ENCODE measurements around the gene NKX1-2. TPM values are rescaled to one million over a fixed set of nuclear protein-coding genes. Genes with fewer than 3 reads are reported as not detected.

The NKX1-2 gene
- total RNA-seq, 1 donor from 2014 or later = not detected

DNA sequence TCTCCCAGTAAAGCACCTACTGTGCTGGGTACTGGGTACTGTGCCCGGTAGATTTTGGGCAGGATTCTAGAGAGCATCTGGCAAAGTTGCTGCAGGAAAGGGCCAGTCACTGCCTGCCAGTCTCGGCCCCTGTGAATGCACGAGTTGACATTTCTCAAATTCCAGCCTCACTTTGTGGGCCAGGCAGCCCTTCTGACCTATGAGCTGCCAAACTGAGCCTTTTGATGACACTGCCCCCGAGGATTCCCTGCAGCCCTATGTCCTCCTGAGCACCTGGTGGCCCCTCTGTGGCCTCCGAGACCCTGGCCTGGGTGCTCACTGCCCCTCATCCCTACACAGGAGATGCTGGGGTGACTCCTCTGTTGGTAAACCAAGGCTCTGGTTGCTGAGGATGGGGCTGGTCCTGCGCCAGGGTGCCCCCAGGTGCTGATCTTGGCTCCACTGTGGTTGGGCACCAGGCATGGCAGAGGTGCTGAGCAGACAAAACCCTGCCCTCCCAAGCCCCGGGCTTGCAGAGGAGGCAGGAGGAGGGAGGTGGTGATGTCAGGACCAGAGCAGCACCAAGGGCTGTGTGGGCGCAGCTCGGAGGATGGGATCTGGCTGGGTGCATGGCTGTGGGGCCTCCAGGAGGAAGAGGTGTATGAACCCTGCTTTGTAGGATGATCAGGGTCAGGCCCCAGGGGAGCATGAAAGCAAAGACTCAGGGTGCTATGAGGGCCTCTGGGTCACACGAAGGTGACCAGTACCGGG lies 28.0 kb upstream of the NKX1-2 start:
- no peak for DNase-seq
- no peaks in the 10 kb centered on the region for H3K9me3 Mint-ChIP-seq
- peaks cover 4% of the 10 kb centered on the region for H3K36me3 Mint-ChIP-seq (ENCODE audit: low read depth)
- intact Hi-C loops (cut with micrococcal nuclease) = no loop called here
- H3K4me3 Mint-ChIP-seq = no peak overlapping the region
- H3K27me3 Mint-ChIP-seq = no peaks in the 10 kb centered on the region
- ChIA-PET CTCF (no interaction called here), POLR2A (no interaction called here)
- H3K27ac Mint-ChIP-seq = no peak overlapping the region
- ATAC-seq (ENCODE audit: low read depth) = no peak
- TF ChIP-seq, protein P1, sequence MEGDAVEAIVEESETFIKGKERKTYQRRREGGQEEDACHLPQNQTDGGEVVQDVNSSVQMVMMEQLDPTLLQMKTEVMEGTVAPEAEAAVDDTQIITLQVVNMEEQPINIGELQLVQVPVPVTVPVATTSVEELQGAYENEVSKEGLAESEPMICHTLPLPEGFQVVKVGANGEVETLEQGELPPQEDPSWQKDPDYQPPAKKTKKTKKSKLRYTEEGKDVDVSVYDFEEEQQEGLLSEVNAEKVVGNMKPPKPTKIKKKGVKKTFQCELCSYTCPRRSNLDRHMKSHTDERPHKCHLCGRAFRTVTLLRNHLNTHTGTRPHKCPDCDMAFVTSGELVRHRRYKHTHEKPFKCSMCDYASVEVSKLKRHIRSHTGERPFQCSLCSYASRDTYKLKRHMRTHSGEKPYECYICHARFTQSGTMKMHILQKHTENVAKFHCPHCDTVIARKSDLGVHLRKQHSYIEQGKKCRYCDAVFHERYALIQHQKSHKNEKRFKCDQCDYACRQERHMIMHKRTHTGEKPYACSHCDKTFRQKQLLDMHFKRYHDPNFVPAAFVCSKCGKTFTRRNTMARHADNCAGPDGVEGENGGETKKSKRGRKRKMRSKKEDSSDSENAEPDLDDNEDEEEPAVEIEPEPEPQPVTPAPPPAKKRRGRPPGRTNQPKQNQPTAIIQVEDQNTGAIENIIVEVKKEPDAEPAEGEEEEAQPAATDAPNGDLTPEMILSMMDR (IDR thresholded peaks at IDR 0.05) = no peak
- H3K4me1 Mint-ChIP-seq = no peaks in the 10 kb centered on the region

DNA sequence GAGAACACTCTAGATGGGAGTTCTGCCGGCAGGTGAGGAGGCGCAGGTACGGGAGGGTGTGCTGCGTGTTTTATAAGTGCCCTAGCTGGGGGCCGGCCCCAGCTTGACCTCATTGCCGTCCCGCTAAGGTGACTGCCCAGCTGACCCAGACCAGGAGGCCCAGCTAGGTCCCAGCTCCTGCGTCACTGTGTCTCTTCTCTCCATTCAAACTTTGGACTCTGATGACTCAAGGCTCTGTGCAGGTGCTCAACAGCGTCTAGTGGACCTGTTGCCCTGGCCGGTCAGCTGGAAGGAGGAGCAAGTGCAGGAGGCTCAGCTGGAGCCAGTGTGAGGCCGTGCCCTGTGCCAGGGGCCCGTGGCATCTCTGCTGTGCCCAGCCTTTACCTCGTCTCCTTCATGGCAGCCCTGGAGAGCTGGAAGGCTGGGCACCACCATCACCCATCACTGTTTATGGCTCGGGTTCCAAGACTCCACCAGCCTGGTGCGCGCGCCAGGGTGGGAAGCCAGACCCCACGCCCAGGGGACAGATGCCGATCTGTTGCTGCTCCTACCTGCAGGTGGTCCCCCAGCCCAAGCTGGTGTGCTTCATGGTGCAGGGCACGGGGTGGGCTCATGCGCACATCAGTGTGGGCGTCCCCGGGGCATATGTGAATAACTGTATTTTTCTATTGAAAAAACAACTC lies 26.3 kb upstream of the NKX1-2 start:
- no peak for DNase-seq
- H3K9me3 Mint-ChIP-seq = no peaks in the 10 kb centered on the region
- ChIA-PET POLR2A (no interaction called here), CTCF (no interaction called here)
- no peak overlapping the region for H3K4me3 Mint-ChIP-seq
- ATAC-seq (ENCODE audit: low read depth) = no peak
- H3K27ac Mint-ChIP-seq = no peak overlapping the region
- peaks cover 2% of the 10 kb centered on the region for H3K4me1 Mint-ChIP-seq
- TF ChIP-seq, protein P1 (IDR thresholded peaks at IDR 0.05) = no peak
- peaks cover 4% of the 10 kb centered on the region for H3K36me3 Mint-ChIP-seq (ENCODE audit: low read depth)
- intact Hi-C loops (cut with micrococcal nuclease) = no loop called here
- H3K27me3 Mint-ChIP-seq = no peaks in the 10 kb centered on the region

DNA sequence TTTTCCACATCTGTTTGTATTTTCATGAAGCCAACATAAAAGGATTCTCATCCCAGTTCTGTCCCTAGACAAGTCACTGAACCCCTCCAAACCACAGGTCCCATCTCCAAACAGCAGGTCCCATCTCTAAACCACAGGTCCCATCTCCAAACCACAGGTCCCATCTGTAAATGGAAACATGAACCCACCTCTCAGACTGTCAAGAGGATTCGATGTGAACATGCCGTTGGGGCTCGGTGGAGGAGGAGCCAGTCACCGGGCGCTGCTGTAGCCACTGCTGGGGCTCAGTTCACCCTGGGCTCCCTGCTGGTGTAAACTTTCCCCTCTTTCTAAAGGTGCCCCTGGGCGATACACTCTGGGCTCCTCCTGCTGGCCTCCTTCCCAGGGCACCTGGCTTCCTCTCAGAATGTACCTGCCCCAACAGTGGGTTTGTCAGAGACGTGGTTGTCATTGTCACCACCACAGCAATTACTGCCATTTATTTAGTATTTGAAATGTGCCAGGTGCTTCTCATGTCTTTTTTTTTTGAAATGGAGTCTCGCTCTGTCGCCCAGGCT lies 24.8 kb upstream of the NKX1-2 start:
- Mint-ChIP-seq H3K27ac (no peak overlapping the region), H3K27me3 (no peaks in the 10 kb centered on the region), H3K36me3 (ENCODE audit: low read depth) (peaks cover 8% of the 10 kb centered on the region), H3K4me3 (no peak overlapping the region), H3K4me1 (peaks cover 3% of the 10 kb centered on the region), H3K9me3 (no peaks in the 10 kb centered on the region)
- ChIA-PET POLR2A (interaction anchor here (0.6 kb wide), 1 partner anchor 38 kb away, joined by 4 read pairs; no protein-coding TSS in a partner anchor), CTCF (no interaction called here)
- TF ChIP-seq, protein P1 (IDR thresholded peaks at IDR 0.05) = no peak
- ATAC-seq (ENCODE audit: low read depth) (no peak), DNase-seq (no peak)
- intact Hi-C loops (cut with micrococcal nuclease) = no loop called here

DNA sequence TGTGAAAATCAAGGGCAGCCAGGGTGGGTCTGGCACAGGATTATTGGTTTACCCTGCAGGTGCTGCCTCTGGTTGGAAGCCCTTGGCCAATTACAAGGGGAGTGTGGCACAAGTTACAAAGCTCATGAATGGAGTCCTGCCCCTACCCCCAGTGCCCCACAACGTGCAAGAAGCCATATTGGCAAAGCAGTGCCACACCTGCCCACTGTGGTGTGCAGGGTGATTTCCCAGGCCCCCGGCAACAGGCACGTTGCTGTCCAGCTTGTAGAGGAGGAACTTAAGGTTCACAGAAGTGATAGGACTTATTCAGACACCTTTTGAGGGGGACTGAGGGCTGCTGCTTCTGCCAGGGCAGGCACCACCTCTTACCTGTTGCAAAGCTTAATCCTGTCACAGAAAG lies 23.2 kb upstream of the NKX1-2 start:
- DNase-seq = no peak
- Mint-ChIP-seq H3K27me3 (no peaks in the 10 kb centered on the region), H3K9me3 (no peaks in the 10 kb centered on the region), H3K4me1 (peaks cover 7% of the 10 kb centered on the region), H3K27ac (no peak overlapping the region), H3K36me3 (ENCODE audit: low read depth) (peaks cover 14% of the 10 kb centered on the region), H3K4me3 (no peak overlapping the region)
- ChIA-PET CTCF (no interaction called here), POLR2A (no interaction called here)
- no peak for ATAC-seq (ENCODE audit: low read depth)
- intact Hi-C loops (cut with micrococcal nuclease) = no loop called here
- TF ChIP-seq, protein P1 (IDR thresholded peaks at IDR 0.05) = no peak

DNA sequence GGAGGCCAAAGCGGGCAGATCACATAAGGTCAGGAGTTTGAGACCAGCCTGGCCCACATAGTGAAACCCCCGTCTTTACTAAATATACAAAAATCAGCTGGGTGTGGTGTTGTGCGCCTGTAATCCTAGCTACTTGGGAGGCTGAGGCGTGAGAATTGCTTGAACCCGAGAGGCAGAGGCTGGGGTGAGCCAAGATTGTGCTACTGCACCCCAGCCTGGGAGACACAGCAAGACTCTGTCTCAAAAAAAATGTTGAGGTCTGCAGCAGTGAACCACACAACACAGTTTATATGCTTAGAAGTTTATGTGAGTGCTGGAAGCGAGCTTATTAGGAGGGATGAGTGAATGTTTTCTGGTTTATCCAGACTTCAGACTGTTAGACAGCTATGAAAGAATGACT lies 22.2 kb upstream of the NKX1-2 start:
- Mint-ChIP-seq H3K27me3 (no peaks in the 10 kb centered on the region), H3K36me3 (ENCODE audit: low read depth) (peaks cover 14% of the 10 kb centered on the region), H3K27ac (no peak overlapping the region), H3K4me1 (peaks cover 7% of the 10 kb centered on the region), H3K9me3 (no peaks in the 10 kb centered on the region), H3K4me3 (no peak overlapping the region)
- DNase-seq (no peak), ATAC-seq (ENCODE audit: low read depth) (no peak)
- ChIA-PET CTCF (no interaction called here), POLR2A (no interaction called here)
- TF ChIP-seq, protein P1 (IDR thresholded peaks at IDR 0.05) = no peak
- intact Hi-C loops (cut with micrococcal nuclease) = no loop called here

Data from activated B cell treated with CpG ODN at 0.5 μM for 24 hours (primary cell).